Ascending aorta (tissue), 2 donors: ENCODE data around the gene KRT38. TPM values are rescaled to one million over a fixed set of nuclear protein-coding genes. Genes with fewer than 3 reads are reported as not detected.
"Not testable (repeated sequence)": the region's sequence is repeated elsewhere in the genome, so short reads cannot be mapped to it uniquely, and the experiment has no call there.

Experiments
- DNase-seq, 2 donors: peaks; one replicate each; pipeline ENCODE4 v3.0.0-alpha.2; 2019; ENCODE audit warnings: low spot score in 2 of 2
- H3K27ac ChIP-seq, 2 donors: fragments of 200-600 bp; sonication (generic); one replicate each; pipeline ENCODE4 v1.5.1; 2016 to 2017; ENCODE audit warnings: mild to moderate bottlenecking in 1 of 2
- H3K27me3 ChIP-seq: fragments of 200-600 bp; sonication (generic); one replicate; pipeline ENCODE4 v1.5.1; 2017
- H3K36me3 ChIP-seq, 2 donors: fragments of 200-600 bp; sonication (generic); one replicate each; pipeline ENCODE4 v1.5.1; 2016
- H3K4me1 ChIP-seq, 2 donors: fragments of 200-600 bp; sonication (generic); one replicate each; pipeline ENCODE4 v1.5.1; 2016 to 2017; ENCODE audit warnings: mild to moderate bottlenecking in 1 of 2
- H3K4me3 ChIP-seq, 2 donors: fragments of 200-600 bp; sonication (generic); one replicate each; pipeline ENCODE4 v1.5.1; 2016 to 2017; ENCODE audit warnings: mild to moderate bottlenecking in 1 of 2
- H3K9me3 ChIP-seq, 2 donors: fragments of 200-600 bp; sonication (generic); one replicate each; pipeline ENCODE4 v1.5.1; 2016
- intact Hi-C: fragments of 100-400 bp; cut with DNase I; formaldehyde crosslinking; loops from one replicate; pipeline ENCODE4 v1.15.1; 2023
- total RNA-seq: library from RNA; depleted of rRNA; stranded (reverse); fragments of >200 nt; gene quantifications from one replicate; pipeline ENCODE4 v1.1.0, GENCODE V29; 2016
- TF ChIP-seq, protein P1 (sequence below), 3 experiments: fragments of 200-600 bp in 2 of 3; fragments of 450-650 bp in 1 of 3; sonication (generic) in 2 of 3; IDR thresholded peaks; one replicate each; pipeline ENCODE4 v1.5.1; 2016 to 2019; ENCODE audit warnings: antibody characterized with exemption in 3 of 3, mild to moderate bottlenecking in 1 of 3, moderate library complexity in 1 of 3

The KRT38 gene
- total RNA-seq, 1 donor from 2014 or later, result not detected

DNA sequence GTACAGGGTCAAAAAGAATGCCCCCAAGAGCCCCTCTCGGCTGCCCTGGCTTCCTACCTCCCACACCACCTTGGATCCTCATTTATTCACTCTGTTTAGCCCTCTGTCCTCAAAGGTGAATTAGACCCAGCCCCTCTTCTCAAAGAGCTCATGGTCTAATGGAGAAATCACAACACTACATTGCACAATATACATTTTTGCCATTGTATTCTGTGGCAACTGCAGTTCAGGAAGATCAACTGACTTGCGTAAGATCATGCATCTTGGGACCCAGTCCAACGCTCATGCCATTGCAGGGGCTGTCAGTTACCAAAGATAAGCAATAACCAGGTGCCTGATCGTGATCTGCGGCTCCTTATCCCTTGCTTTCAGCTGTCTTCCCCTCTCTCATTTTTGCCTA, 1.4 kb downstream of the KRT38 start:
- H3K36me3 ChIP-seq, result no peaks in the 10 kb centered on the region
- intact Hi-C loops, result loop anchor here (5.0 kb wide), 1 partner anchor 542 kb away; no protein-coding TSS in a partner anchor
- TF ChIP-seq, protein P1, sequence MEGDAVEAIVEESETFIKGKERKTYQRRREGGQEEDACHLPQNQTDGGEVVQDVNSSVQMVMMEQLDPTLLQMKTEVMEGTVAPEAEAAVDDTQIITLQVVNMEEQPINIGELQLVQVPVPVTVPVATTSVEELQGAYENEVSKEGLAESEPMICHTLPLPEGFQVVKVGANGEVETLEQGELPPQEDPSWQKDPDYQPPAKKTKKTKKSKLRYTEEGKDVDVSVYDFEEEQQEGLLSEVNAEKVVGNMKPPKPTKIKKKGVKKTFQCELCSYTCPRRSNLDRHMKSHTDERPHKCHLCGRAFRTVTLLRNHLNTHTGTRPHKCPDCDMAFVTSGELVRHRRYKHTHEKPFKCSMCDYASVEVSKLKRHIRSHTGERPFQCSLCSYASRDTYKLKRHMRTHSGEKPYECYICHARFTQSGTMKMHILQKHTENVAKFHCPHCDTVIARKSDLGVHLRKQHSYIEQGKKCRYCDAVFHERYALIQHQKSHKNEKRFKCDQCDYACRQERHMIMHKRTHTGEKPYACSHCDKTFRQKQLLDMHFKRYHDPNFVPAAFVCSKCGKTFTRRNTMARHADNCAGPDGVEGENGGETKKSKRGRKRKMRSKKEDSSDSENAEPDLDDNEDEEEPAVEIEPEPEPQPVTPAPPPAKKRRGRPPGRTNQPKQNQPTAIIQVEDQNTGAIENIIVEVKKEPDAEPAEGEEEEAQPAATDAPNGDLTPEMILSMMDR (IDR thresholded peaks at IDR 0.05), result no peak
- H3K4me1 ChIP-seq, result no peaks in the 10 kb centered on the region
- H3K4me3 ChIP-seq, result no peak overlapping the region
- H3K27me3 ChIP-seq, result no peaks in the 10 kb centered on the region
- H3K9me3 ChIP-seq, result no peaks in the 10 kb centered on the region
- H3K27ac ChIP-seq, result no peak overlapping the region
- DNase-seq, result no peak

DNA sequence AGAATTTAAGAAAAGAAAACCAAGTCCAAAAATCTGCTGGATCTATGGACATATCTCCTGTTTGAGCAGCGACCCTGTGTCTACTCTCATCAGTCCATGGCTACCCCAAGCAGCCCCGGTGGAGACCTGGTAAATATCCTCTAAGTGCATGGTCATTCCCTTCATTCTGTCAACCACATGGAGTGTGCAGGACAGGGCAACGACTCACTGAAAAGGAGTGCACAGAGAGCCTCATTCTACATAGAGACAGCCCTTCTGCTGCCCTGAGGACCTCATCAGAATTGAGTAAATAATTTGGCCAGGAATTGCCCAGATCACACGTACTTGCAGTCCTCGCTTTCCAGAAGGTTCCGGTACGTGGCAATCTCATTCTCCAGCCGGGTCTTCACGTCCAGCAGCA, 3.0 kb downstream of the KRT38 start:
- Histone ChIP-seq H3K27ac (no peak overlapping the region), H3K36me3 (no peaks in the 10 kb centered on the region), H3K9me3 (no peaks in the 10 kb centered on the region), H3K27me3 (no peaks in the 10 kb centered on the region), H3K4me3 (no peak overlapping the region), H3K4me1 (no peaks in the 10 kb centered on the region)
- intact Hi-C loops, result loop anchor here (5.0 kb wide), 1 partner anchor 540 kb away; no protein-coding TSS in a partner anchor
- TF ChIP-seq, protein P1 (IDR thresholded peaks at IDR 0.05), result no peak
- DNase-seq, result no peak

DNA sequence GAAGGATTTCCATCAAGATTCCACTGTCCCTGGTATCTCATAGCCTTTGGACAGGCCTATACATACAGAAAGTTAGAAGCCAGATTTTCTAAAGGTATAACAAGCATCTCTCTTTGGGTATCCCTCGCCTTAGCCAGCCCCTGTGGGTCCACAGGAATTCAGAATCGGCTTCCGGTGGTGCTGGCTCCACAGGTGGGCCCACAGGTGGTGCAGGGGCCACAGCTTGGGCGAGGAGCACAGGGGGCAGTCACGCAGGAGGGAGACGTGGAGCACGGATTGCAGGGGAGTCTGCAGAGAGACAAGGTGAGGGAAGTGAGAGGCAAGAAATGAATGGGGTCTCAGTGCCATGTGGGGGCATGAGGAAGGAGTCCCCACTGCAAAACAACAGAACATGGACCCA, 3.5 kb downstream of the KRT38 start:
- H3K9me3 ChIP-seq, result no peaks in the 10 kb centered on the region
- no peaks in the 10 kb centered on the region for H3K4me1 ChIP-seq
- no peak overlapping the region for H3K4me3 ChIP-seq
- TF ChIP-seq, protein P1 (IDR thresholded peaks at IDR 0.05), result no peak
- no peak for DNase-seq
- H3K36me3 ChIP-seq, result no peaks in the 10 kb centered on the region
- no peak overlapping the region for H3K27ac ChIP-seq
- no peaks in the 10 kb centered on the region for H3K27me3 ChIP-seq
- intact Hi-C loops, result loop anchor here (5.0 kb wide), 1 partner anchor 540 kb away; no protein-coding TSS in a partner anchor

DNA sequence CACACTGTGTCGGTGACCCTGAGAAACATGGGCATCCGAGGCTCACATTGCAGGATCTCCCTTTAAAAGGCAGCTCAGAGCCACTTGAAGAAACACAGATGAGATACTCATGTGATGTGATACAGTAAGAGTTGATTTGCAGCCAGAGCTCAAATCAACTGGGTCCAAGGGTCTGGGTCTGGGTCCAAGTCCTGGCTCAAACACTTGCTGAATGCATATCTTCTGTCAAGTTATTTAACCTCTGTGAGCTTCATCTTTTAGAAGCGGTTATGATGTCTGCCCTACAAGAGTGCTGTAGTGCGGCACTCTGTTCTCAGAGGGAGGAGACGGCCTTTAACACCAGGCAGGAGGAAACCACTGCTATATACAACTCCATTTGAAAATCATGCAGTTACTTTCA, 6.4 kb downstream of the KRT38 start:
- DNase-seq, result no peak
- Histone ChIP-seq H3K27ac (no peak overlapping the region), H3K4me3 (no peak overlapping the region), H3K9me3 (no peaks in the 10 kb centered on the region), H3K4me1 (no peaks in the 10 kb centered on the region), H3K27me3 (no peaks in the 10 kb centered on the region), H3K36me3 (no peaks in the 10 kb centered on the region)
- intact Hi-C loops, result no loop called here
- TF ChIP-seq, protein P1 (IDR thresholded peaks at IDR 0.05), result no peak

DNA sequence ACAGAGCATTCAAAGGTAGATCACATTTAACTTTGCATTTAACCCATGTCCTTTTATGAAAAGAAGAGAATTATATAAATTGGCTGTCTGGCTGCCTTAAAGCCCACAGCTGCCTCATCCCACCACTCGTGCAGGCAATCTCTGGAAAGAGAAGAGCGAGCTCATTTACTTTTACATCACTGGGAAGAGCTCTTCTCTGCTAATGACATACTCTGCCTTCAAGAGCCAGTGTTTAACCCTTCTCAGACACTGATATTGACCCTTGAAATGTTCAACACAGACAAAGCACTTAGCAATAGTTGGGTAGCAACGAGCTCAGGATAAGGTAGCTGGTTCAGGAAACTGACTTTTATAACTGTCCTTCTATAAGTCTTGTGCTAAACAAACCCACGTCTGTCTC, 6.8 kb downstream of the KRT38 start:
- H3K9me3 ChIP-seq, result no peaks in the 10 kb centered on the region
- no peak overlapping the region for H3K4me3 ChIP-seq
- TF ChIP-seq, protein P1 (IDR thresholded peaks at IDR 0.05), result no peak
- intact Hi-C loops, result no loop called here
- DNase-seq, result no peak
- no peak overlapping the region for H3K27ac ChIP-seq
- H3K27me3 ChIP-seq, result no peaks in the 10 kb centered on the region
- no peaks in the 10 kb centered on the region for H3K4me1 ChIP-seq
- H3K36me3 ChIP-seq, result no peaks in the 10 kb centered on the region

DNA sequence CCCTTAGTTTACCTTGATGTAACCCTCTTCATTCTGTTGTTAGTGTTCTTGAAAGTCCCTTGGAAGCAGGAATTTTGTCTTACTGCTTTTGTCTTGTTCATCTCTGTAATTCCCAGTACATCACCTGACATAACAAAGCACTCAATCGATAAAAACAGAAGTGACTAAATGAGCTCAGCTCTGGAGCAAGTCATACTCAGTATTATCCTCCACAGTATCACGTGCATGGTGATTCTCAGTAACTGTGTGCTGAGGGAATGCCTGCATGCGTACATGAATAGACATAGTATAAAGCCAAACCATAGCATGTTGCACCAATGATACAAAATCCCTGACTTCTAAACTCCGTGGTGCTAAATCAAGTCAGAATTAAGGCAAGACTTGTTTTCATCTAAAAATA, 7.2 kb downstream of the KRT38 start:
- no peaks in the 10 kb centered on the region for H3K27me3 ChIP-seq
- no peak overlapping the region for H3K27ac ChIP-seq
- intact Hi-C loops, result no loop called here
- no peaks in the 10 kb centered on the region for H3K36me3 ChIP-seq
- TF ChIP-seq, protein P1 (IDR thresholded peaks at IDR 0.05), result no peak
- H3K4me1 ChIP-seq, result no peaks in the 10 kb centered on the region
- no peak overlapping the region for H3K4me3 ChIP-seq
- H3K9me3 ChIP-seq, result no peaks in the 10 kb centered on the region
- DNase-seq, result no peak

DNA sequence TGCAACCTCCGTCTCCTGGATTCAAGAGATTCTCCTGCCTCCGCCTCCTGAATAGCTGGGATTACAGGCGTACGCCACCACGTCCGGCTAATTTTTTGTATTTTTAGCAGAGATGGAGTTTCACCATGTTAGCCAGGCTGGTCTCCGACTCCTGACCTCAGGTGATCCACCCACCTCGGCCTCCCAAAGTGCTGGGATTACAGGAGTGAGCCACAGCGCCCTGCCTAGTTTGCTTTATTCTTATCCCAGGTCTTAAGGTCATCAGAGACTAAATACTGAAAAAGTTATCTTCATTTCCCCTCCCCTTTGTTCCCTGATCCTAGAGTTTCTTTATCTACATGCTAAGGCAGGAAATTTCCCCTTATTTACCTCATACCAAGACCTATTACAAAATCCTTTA, 10.4 kb downstream of the KRT38 start:
- H3K4me3 ChIP-seq, H3K4me1 ChIP-seq, H3K36me3 ChIP-seq, DNase-seq, H3K27me3 ChIP-seq, intact Hi-C loops, H3K9me3 ChIP-seq, H3K27ac ChIP-seq: not testable (repeated sequence)
